Loucy (cell line): ENCODE measurements around the gene ZNF808.
"Not testable (repeated sequence)": the region's sequence is repeated elsewhere in the genome, so short reads cannot be mapped to it uniquely, and the experiment has no call there.

Experiments used
- H2AFZ ChIP-seq: fragments of 200-600 bp; sonication (generic); 2 replicates; pipeline ENCODE4 v1.6.0; 2016; ENCODE audit warnings: antibody characterized with exemption, mild to moderate bottlenecking, low read length, moderate library complexity
- H3F3A ChIP-seq: fragments of 200-600 bp; 2 replicates; pipeline ENCODE4 v1.6.0; 2016; ENCODE audit warnings: antibody characterized with exemption, low read depth, mild to moderate bottlenecking
- H3K27me3 ChIP-seq: fragments of 200-600 bp; sonication (generic); 2 replicates; pipeline ENCODE4 v1.6.1; 2014; ENCODE audit warnings: low read length, mild to moderate bottlenecking; ENCODE audit not compliant: insufficient read depth, poor library complexity, severe bottlenecking
- H3K36me3 ChIP-seq: fragments of 200-600 bp; sonication (generic); 2 replicates; pipeline ENCODE4 v1.6.1; 2016; ENCODE audit warnings: low read length; ENCODE audit not compliant: insufficient read depth
- H3K4me1 ChIP-seq: fragments of 200-600 bp; sonication (generic); 2 replicates; pipeline ENCODE4 v1.5.1; 2014; ENCODE audit warnings: low read length, mild to moderate bottlenecking; ENCODE audit not compliant: insufficient read depth, poor library complexity, severe bottlenecking
- H3K4me2 ChIP-seq: fragments of 200-600 bp; sonication (generic); 2 replicates; pipeline ENCODE4 v1.6.0; 2014; ENCODE audit warnings: antibody characterized with exemption, low read length, low read depth, mild to moderate bottlenecking; ENCODE audit not compliant: poor library complexity, severe bottlenecking
- H3K4me3 ChIP-seq: fragments of 200-600 bp; sonication (generic); 2 replicates; pipeline ENCODE4 v1.5.1; 2014; ENCODE audit warnings: low read length, mild to moderate bottlenecking, mixed read lengths; ENCODE audit not compliant: poor library complexity, severe bottlenecking
- H3K79me2 ChIP-seq: fragments of 200-600 bp; sonication (generic); 2 replicates; pipeline ENCODE4 v1.6.1; 2014; ENCODE audit warnings: low read length; ENCODE audit not compliant: insufficient read depth
- H3K9ac ChIP-seq: fragments of 200-600 bp; sonication (generic); 2 replicates; pipeline ENCODE4 v1.6.0; 2014; ENCODE audit warnings: mild to moderate bottlenecking, low read depth, low read length, moderate library complexity; ENCODE audit not compliant: poor library complexity, severe bottlenecking
- H3K9me2 ChIP-seq: fragments of 200-600 bp; sonication (generic); replicated peaks from 2 replicates; pipeline ENCODE4 v1.6.1; 2016; ENCODE audit warnings: low read depth, low read length, mixed read lengths
- H3K9me3 ChIP-seq: fragments of 200-600 bp; sonication (generic); 2 replicates; pipeline ENCODE4 v1.6.1; 2014; ENCODE audit warnings: mild to moderate bottlenecking, antibody characterized with exemption, low read length, low read depth; ENCODE audit not compliant: insufficient read depth
- H4K20me1 ChIP-seq: fragments of 200-600 bp; sonication (generic); 2 replicates; pipeline ENCODE4 v1.6.0; 2014; ENCODE audit warnings: antibody characterized with exemption, low read length, mild to moderate bottlenecking; ENCODE audit not compliant: insufficient read depth, poor library complexity, severe bottlenecking
- EZH2phosphoT487 ChIP-seq: fragments of 200-600 bp; IDR thresholded peaks from 2 replicates; pipeline ENCODE4 v1.6.1; 2018; ENCODE audit warnings: antibody characterized with exemption, mild to moderate bottlenecking, moderate library complexity, borderline replicate concordance
- TF ChIP-seq, protein P1 (sequence below): fragments of 200-600 bp; sonication (generic); conservative IDR thresholded peaks from 2 replicates; pipeline ENCODE4 v1.5.1; 2014; ENCODE audit warnings: mild to moderate bottlenecking, antibody characterized with exemption, low read length

The ZNF808 gene

GRCh38 chr19:52536448-52536800 is 9.0 kb downstream of the ZNF808 start:
- TF ChIP-seq, protein P1, sequence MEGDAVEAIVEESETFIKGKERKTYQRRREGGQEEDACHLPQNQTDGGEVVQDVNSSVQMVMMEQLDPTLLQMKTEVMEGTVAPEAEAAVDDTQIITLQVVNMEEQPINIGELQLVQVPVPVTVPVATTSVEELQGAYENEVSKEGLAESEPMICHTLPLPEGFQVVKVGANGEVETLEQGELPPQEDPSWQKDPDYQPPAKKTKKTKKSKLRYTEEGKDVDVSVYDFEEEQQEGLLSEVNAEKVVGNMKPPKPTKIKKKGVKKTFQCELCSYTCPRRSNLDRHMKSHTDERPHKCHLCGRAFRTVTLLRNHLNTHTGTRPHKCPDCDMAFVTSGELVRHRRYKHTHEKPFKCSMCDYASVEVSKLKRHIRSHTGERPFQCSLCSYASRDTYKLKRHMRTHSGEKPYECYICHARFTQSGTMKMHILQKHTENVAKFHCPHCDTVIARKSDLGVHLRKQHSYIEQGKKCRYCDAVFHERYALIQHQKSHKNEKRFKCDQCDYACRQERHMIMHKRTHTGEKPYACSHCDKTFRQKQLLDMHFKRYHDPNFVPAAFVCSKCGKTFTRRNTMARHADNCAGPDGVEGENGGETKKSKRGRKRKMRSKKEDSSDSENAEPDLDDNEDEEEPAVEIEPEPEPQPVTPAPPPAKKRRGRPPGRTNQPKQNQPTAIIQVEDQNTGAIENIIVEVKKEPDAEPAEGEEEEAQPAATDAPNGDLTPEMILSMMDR, result no peak
- TF ChIP-seq EZH2phosphoT487, result no peak
- H3K4me2 ChIP-seq, result peak overlapping the region; percentile 90
- H3K36me3 ChIP-seq, result no peaks in the 10 kb centered on the region
- H4K20me1 ChIP-seq, result peaks cover 6% of the 10 kb centered on the region
- peaks cover 32% of the 10 kb centered on the region for H3K79me2 ChIP-seq
- no peaks in the 10 kb centered on the region; the same call in 1 of the 2 replicates for H3F3A ChIP-seq
- no peaks in the 10 kb centered on the region for H3K9me3 ChIP-seq
- H2AFZ ChIP-seq, result peak overlapping the region; percentile 83; the same call in 1 of the 2 replicates
- peak overlapping the region; percentile 77 for H3K9ac ChIP-seq
- no peaks in the 10 kb centered on the region for H3K9me2 ChIP-seq
- H3K4me3 ChIP-seq, result peak overlapping the region; percentile 78
- peaks cover 11% of the 10 kb centered on the region for H3K4me1 ChIP-seq
- H3K27me3 ChIP-seq, result no peaks in the 10 kb centered on the region

- H3K9ac ChIP-seq, H3K36me3 ChIP-seq, H3F3A ChIP-seq, H3K9me2 ChIP-seq, H3K4me3 ChIP-seq, H3K27me3 ChIP-seq, H2AFZ ChIP-seq, H3K9me3 ChIP-seq, H4K20me1 ChIP-seq, H3K4me2 ChIP-seq: not testable (repeated sequence)
- Histone ChIP-seq H3K4me1 (peaks cover 24% of the 10 kb centered on the region), H3K79me2 (peaks cover 32% of the 10 kb centered on the region)
These were observed 11.3 kb downstream of the ZNF808 start for GRCh38 chr19:52538815-52539214.

DNA sequence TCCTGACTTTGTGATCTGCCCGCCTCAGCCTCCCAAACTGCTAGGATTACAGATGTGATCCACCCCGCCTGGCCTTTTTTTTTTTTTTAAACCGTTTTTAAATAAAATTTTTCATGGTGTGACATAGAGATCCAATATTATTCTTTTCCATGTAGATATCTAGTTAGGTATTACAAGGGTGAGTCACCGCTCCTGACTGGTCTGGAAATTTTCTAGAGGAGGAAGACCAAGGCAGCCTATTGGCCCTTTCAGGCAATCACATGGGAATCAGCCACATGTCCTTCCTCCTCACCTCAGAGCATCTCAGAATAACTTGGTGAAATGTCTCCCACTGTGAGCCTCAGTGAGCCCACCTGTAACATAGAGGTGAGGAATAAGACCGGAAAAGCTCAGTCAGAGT is 13.7 kb downstream of the ZNF808 start:
- not testable (repeated sequence) for H2AFZ ChIP-seq, H3K4me3 ChIP-seq

DNA sequence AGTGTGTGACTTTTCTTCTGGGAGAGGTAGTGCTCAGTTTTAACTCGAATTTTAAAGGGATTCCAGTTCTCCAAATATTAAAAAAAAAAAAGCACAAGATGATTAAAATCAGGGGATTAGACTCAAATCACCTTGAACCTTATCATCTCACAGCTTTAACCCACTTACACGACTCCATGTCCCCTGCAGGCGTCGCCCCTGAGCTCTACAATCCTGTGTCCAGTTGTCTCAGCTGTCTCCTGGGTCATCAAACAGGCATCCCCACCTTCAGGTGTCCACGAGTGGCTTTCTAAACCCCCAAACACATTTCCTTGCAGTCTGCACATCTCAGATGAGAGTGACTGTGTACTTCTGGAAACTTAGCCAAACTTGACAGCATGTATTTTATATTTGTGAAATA is 14.1 kb downstream of the ZNF808 start:
- Histone ChIP-seq H3F3A (no peaks in the 10 kb centered on the region), H3K9ac (no peak overlapping the region), H3K4me3 (no peak overlapping the region), H3K79me2 (peaks cover 30% of the 10 kb centered on the region), H3K36me3 (peaks cover 16% of the 10 kb centered on the region), H3K27me3 (no peaks in the 10 kb centered on the region), H3K4me2 (no peak overlapping the region), H4K20me1 (peaks cover 6% of the 10 kb centered on the region), H2AFZ (no peak overlapping the region), H3K4me1 (peaks cover 19% of the 10 kb centered on the region), H3K9me3 (no peaks in the 10 kb centered on the region), H3K9me2 (no peaks in the 10 kb centered on the region)
- TF ChIP-seq, protein P1, result 0 out of 2 replicates have a peak, but pooled peaks have one; percentile 12
- TF ChIP-seq EZH2phosphoT487, result no peak

More for the DNA sequence above, 13.7 kb downstream of the ZNF808 start:
- H3K4me1 ChIP-seq, result peaks cover 20% of the 10 kb centered on the region
- not testable (repeated sequence) for H3K4me2 ChIP-seq, H3F3A ChIP-seq, H4K20me1 ChIP-seq, H3K9me3 ChIP-seq, H3K9me2 ChIP-seq, H3K27me3 ChIP-seq, H3K9ac ChIP-seq
- peaks cover 16% of the 10 kb centered on the region for H3K36me3 ChIP-seq
- peaks cover 32% of the 10 kb centered on the region for H3K79me2 ChIP-seq

- H2AFZ ChIP-seq, H3K9me3 ChIP-seq, H3K27me3 ChIP-seq, H3F3A ChIP-seq, H3K9ac ChIP-seq, H3K9me2 ChIP-seq, H4K20me1 ChIP-seq: not testable (repeated sequence)
- peaks cover 13% of the 10 kb centered on the region for H3K4me1 ChIP-seq
- peaks cover 16% of the 10 kb centered on the region for H3K36me3 ChIP-seq
- H3K4me2 ChIP-seq, result peak overlapping the region; percentile 59
- peaks cover 21% of the 10 kb centered on the region for H3K79me2 ChIP-seq
- peak overlapping the region; percentile 34 for H3K4me3 ChIP-seq
These were observed 15.1 kb downstream of the ZNF808 start for GRCh38 chr19:52542541-52542940.
